Measurements from ENCODE around the gene DRAXIN. TPM values are rescaled to one million over a fixed set of nuclear protein-coding genes. Genes with fewer than 3 reads are reported as not detected.

The DRAXIN gene, protein sequence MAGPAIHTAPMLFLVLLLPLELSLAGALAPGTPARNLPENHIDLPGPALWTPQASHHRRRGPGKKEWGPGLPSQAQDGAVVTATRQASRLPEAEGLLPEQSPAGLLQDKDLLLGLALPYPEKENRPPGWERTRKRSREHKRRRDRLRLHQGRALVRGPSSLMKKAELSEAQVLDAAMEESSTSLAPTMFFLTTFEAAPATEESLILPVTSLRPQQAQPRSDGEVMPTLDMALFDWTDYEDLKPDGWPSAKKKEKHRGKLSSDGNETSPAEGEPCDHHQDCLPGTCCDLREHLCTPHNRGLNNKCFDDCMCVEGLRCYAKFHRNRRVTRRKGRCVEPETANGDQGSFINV
- total RNA-seq, result 36.7 TPM

DNA sequence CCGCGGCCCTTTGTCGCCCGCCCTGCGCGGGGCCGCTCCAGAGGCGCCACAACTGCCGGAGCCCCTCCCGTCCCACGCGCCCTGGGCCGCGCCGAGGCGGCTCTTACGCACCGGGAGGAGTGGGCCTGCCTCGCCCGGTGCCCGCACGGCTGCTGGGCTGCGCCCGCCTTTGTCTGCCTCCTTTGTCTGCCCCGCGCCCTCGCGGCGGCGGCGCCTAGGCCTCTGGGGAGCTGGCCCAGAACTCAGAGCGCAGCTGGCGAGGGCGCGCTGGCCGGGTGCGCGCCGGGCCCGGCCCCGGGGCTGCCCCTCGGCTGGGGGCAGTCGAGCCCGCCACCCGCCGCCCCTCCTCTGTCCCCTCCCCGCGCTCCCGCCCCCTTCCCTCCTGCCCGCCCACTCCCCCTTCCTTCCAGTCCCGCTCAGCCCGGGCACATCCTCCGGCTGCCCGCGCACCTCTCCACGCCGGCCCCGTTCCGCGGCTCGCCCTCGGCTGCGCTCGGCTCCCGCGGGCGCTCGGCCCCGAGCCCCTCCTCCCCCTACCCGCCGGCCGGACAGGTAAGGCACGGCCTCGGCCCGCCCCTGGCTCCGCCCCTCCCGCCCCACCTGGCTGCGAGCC, at the start of gene DRAXIN:
Gene DRAXIN (plus strand): TSS at position 409 of the 613 bp plus-strand sequence. CDS start 14,549 bp downstream, outside the sequence.

DNA sequence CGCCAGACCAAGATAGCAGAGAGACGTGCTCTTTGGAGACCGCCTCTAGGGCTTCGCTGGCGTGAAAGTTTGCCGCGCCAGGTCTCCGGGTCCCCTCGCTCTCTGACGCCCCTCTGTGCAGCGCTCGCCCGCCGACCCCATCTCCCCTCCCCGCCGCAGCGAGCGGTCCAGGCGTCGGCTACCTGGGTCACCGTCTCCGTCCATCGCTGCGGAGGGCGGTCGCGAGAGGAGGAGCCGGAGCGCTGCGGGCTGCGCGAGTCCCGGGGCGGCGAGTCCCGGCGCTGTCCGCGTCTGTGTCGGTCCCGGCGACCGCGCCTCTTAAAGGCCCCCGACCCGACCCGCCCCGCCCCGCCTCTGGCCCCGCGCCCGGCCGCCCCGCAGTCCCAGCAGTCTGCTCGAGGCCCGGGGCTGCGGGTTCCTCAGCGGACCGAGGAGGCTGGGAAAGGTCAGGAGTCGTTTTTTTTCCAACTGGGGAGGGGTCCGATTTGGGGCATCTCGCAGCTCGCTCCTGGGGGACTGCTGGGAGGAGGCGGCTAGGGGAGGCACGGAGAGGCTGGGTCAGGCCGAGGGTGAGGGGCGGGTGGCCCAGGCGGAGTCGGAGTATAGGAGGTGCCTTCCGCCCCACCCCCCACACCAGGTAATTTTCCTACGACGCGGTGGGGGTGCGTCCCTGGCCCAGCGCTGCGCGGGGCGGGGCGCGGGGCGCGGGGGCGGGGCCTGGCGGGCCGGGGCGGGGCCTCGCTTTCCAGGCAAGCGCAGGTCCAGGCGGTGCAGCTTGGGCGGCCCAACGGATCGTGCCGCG, 37.2 kb upstream of the DRAXIN start, which contains the start of the genes FBXO2 and FBXO44:
Gene FBXO2 (minus strand): TSS at position 293 of the 802 bp plus-strand sequence. CDS start 89 bp downstream, at position 204.
Gene FBXO44 (plus strand): TSS at position 741 of the 802 bp plus-strand sequence. CDS start 959 bp downstream, outside the sequence.

DNA sequence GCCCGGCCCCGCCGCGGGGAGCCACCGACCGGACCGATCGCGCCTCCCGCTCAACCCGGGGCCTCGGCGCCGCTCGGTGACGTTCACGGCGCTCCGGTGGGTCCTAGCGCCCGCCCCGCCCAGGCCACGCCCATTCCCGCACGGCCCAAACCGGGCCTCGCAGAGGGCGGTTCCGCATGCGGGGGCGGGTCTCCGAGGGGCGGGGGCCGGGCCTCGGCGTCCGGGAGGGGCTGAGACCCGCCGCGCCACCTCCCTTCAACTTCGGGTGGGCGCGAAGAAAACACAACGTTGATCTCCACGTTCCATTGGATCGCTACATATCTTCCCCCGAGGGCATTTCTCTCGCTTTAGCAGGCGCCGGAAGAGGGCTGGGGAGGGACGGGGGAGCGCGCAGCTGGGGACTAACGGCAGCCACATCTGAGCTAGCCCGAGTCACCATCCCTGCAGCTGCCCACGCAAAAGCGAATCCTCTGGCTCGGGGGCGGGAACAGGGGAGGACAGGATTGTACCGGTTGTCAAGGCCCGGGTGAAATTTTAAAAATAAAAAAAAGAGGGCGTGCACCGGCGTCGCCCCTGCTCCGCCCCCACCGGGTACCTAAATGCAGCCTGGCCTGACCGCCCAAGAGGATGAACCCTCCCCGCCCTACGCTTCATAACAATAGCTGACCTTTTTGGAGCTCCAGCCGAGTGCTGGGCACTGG, 10.3 kb upstream of the DRAXIN start, which contains the start of gene MAD2L2:
Gene MAD2L2 (minus strand): TSS at position 78 of the 701 bp plus-strand sequence. CDS start 547 bp downstream, outside the sequence.

DNA sequence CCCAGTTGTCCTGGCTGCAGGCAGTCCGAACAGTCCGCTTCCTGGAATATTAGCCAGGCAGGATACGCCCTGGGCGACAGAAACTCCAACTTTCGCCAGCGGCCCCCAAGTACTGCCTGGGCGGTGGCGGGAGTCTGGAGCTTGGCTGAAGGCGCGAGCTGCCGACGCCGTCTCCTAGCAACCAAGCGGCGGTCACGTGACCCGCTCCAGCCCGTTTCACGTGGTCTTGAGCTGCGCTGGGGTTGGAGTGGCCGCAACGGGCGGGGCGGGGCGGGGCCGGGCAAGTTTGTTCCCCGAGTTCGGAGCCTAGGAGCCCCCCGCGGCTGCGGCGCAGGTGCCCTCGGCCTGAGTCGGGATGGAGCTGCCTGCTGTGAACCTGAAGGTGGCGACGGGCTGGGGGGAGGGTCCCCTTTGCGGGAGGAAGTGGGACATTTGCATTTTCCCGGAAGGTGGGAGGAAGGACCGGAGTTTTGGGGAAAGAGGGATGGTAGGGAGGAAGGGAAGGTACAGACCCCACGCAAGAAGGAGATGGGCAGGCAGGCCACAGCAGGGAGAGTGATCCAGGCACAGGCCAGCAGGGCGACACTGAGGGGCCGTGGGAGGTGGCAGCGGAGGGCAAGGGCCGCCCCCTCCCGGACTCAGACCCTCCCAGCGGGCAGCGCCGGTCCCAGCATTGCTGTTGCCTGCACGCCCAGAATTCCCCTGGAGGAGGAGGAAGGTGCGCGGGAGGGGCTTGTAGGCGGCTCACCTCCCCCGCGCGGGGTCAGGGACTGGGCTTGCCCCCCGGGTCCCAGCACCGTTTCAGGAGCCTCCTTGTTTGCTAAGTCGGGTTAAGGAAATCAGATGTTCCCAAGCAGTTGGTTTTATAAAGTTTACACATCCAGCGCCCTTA, 44.6 kb downstream of the DRAXIN start, which contains the start of gene AGTRAP:
Gene AGTRAP (plus strand): TSS at position 283 of the 892 bp plus-strand sequence. CDS start 73 bp downstream, at position 356.

DNA sequence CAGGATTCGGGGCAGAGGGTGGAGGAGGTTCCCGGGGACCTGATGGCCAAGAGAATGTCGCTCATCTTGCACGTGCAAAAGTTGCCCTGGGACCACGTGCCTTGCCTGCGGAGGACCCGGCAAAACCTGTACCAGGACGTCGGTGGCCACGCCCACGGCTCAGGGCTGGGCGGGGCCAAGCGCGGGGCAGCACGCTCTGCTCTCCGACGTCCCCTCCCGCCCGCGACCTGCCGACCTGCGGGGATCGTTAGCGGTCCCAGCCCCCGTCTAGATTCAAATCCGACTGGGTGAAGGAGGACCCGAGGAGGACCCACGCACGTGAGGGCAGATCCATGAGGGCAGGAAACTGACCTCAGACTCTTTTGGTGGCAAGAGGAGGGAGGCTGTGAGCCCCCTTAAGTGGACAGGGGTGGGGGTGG, 70.5 kb downstream of the DRAXIN start, which contains the start of gene C1orf167:
Gene C1orf167 (plus strand): TSS at position 206 of the 419 bp plus-strand sequence. CDS start 2,208 bp downstream, outside the sequence.

Other genes with a start within 250 kb of the DRAXIN start
- 10.8 TPM for gene DISP3, start 212.6 kb upstream of the DRAXIN start, total RNA-seq
- 11.5 TPM for gene FBXO2, start 37.3 kb upstream of the DRAXIN start, total RNA-seq
- 51.0 TPM for gene FBXO44, start 36.8 kb upstream of the DRAXIN start, total RNA-seq
- 8.3 TPM for gene FBXO6, start 27.5 kb upstream of the DRAXIN start, total RNA-seq
- 43.1 TPM for gene MAD2L2, start 10.6 kb upstream of the DRAXIN start, total RNA-seq
- gene AGTRAP, start 44.4 kb downstream of the DRAXIN start, total RNA-seq, result 11.5 TPM
- not detected for gene C1orf167, start 70.5 kb downstream of the DRAXIN start, total RNA-seq
- gene MTHFR, start 114.3 kb downstream of the DRAXIN start, total RNA-seq, result 25.4 TPM
- 28.4 TPM for gene CLCN6, start 114.5 kb downstream of the DRAXIN start, total RNA-seq
- gene NPPA, start 156.1 kb downstream of the DRAXIN start, total RNA-seq, result 0.69 TPM
- gene NPPB, start 167.2 kb downstream of the DRAXIN start, total RNA-seq, result 3.0 TPM
- 21.0 TPM for gene KIAA2013, start 234.7 kb downstream of the DRAXIN start, total RNA-seq
- 28.8 TPM for gene PLOD1, start 243.0 kb downstream of the DRAXIN start, total RNA-seq

All from diencephalon (tissue), 1 donor.